Measurements from ENCODE around the gene MSGN1. TPM values are rescaled to one million over a fixed set of nuclear protein-coding genes. Genes with fewer than 3 reads are reported as not detected.

The MSGN1 gene
- total RNA-seq, 1 experiment from 2014 or later: not detected

DNA sequence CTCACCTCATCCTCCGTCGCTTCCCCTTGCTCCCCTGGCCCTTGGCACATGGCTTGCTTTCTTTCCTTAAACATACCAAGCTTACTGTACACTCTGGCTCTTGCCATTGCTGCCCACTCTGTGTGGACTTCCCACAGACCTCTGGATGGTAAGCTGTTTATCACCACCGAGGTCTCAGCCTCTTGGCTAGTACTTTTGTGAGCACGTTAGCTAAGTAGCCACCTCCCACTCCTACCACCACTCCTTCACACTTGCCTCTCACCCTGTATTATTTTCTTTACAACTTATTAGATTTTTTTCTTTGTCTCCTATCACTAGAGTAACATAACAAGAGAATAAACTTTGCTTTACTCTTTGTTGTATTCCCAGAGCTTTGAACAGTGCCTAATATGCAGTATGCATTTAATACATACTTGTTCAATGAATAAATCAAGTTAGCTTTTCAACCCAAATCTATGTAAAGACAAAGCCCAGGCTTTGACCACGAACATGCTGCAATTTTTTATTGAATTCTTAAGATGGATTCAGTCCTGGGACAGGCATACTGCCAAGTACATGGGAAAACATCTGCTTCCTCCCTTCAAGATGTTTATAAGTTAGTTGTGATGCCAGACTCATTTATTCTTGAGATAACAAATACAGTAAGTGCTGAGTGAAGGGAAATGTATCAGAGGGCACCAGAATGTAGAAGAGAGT lies 25.0 kb upstream of the MSGN1 start:
- no peak for DNase-seq
- ChIA-PET CTCF (no interaction called here), POLR2A (ENCODE audit: unreplicated experiment) (no interaction called here)

DNA sequence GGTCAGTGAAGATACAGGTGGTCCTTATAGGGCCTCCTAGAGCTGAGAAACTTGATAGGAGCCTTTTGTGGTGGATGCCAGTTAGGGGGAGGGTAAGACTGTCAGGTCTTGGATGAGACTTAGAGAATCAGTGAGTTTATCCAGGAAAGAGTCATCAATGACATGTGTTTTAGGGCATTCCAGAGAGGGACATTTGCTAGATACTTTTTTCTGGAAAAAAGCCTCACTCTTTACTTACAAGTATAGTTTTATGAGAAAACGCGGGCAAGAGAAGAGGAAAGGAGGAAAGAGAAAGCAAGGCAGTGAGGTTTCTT lies 24.5 kb upstream of the MSGN1 start:
- no peak overlapping the region for H3K27ac ChIP-seq
- H4K20me1 ChIP-seq (ENCODE audit: insufficient read depth): no peaks in the 10 kb centered on the region
- no peaks in the 10 kb centered on the region for H3F3A ChIP-seq (ENCODE audit: insufficient read depth, low read depth)
- H3K9me2 ChIP-seq (ENCODE audit: insufficient read depth): no peaks in the 10 kb centered on the region
- no peaks in the 10 kb centered on the region for H3K79me2 ChIP-seq (ENCODE audit: low read depth)
- BruUV-seq (replicated peaks): no TSS peak
- ChIA-PET POLR2A (ENCODE audit: unreplicated experiment) (no interaction called here), CTCF (no interaction called here)
- H3K4me2 ChIP-seq: no peak overlapping the region
- no peak overlapping the region for H2AFZ ChIP-seq
- intact Hi-C loops (cut with micrococcal nuclease; ENCODE audit: unreplicated experiment): no loop called here
- H3K4me1 ChIP-seq (replicated peaks; ENCODE audit: insufficient read depth): no peaks in the 10 kb centered on the region
- no peak for DNase-seq
- no peaks in the 10 kb centered on the region; the same call in 1 of the 2 replicates for H3K27me3 ChIP-seq (ENCODE audit: insufficient read depth, low read depth)
- H3K9me3 ChIP-seq (ENCODE audit: insufficient read depth, low read depth): no peaks in the 10 kb centered on the region
- no peaks in the 10 kb centered on the region for H3K36me3 ChIP-seq (ENCODE audit: low read depth)
- H3K4me3 ChIP-seq: no peak overlapping the region
- no peak for TF ChIP-seq EZH2 (IDR thresholded peaks at IDR 0.05; ENCODE audit: low read depth)
- no peak for TF ChIP-seq CTCF (conservative IDR thresholded peaks at IDR 0.05)

More for the DNA sequence above, 25.0 kb upstream of the MSGN1 start:
- H2AFZ ChIP-seq: no peak overlapping the region
- no TSS peak for BruUV-seq (replicated peaks)
- TF ChIP-seq EZH2 (IDR thresholded peaks at IDR 0.05; ENCODE audit: low read depth) (no peak), CTCF (conservative IDR thresholded peaks at IDR 0.05) (no peak)
- H3K36me3 ChIP-seq (ENCODE audit: low read depth): no peaks in the 10 kb centered on the region
- H3K27me3 ChIP-seq (ENCODE audit: insufficient read depth, low read depth): no peaks in the 10 kb centered on the region; the same call in 1 of the 2 replicates
- no peak overlapping the region for H3K27ac ChIP-seq
- no peaks in the 10 kb centered on the region for H3K4me1 ChIP-seq (replicated peaks; ENCODE audit: insufficient read depth)
- H3K9me3 ChIP-seq (ENCODE audit: insufficient read depth, low read depth): no peaks in the 10 kb centered on the region
- H3K4me2 ChIP-seq: no peak overlapping the region
- no peaks in the 10 kb centered on the region for H4K20me1 ChIP-seq (ENCODE audit: insufficient read depth)
- no peaks in the 10 kb centered on the region for H3K9me2 ChIP-seq (ENCODE audit: insufficient read depth)
- intact Hi-C loops (cut with micrococcal nuclease; ENCODE audit: unreplicated experiment): no loop called here
- H3F3A ChIP-seq (ENCODE audit: insufficient read depth, low read depth): no peaks in the 10 kb centered on the region
- no peaks in the 10 kb centered on the region for H3K79me2 ChIP-seq (ENCODE audit: low read depth)
- no peak overlapping the region for H3K4me3 ChIP-seq

DNA sequence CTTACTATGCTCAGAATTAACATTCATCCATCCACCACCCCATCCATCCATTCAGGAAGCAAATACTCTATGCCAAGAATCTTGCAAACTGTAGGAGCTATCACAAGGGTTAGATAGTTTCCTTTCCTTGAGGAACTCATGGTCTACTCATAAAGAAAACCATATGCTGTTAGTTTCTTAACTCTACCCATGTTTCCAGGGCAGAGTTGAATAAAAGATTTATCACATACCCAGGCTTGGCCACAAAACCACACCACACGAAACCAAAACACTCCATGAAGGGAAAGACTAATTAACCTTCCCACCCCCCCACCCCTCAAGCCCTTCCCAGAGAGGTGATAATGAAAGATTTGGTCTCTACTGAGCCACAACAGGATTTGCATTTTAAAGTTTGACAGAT lies 23.7 kb upstream of the MSGN1 start:
- Histone ChIP-seq H3K9me2 (ENCODE audit: insufficient read depth) (no peaks in the 10 kb centered on the region), H4K20me1 (ENCODE audit: insufficient read depth) (no peaks in the 10 kb centered on the region), H3K27ac (no peak overlapping the region), H2AFZ (no peak overlapping the region), H3K4me3 (no peak overlapping the region), H3F3A (ENCODE audit: insufficient read depth, low read depth) (no peaks in the 10 kb centered on the region), H3K27me3 (ENCODE audit: insufficient read depth, low read depth) (no peaks in the 10 kb centered on the region; the same call in 1 of the 2 replicates), H3K4me1 (replicated peaks; ENCODE audit: insufficient read depth) (no peaks in the 10 kb centered on the region), H3K79me2 (ENCODE audit: low read depth) (no peaks in the 10 kb centered on the region), H3K36me3 (ENCODE audit: low read depth) (no peaks in the 10 kb centered on the region), H3K4me2 (no peak overlapping the region), H3K9me3 (ENCODE audit: insufficient read depth, low read depth) (no peaks in the 10 kb centered on the region)
- DNase-seq: no peak
- intact Hi-C loops (cut with micrococcal nuclease; ENCODE audit: unreplicated experiment): no loop called here
- CTCF ChIA-PET: no interaction called here
- TF ChIP-seq CTCF (conservative IDR thresholded peaks at IDR 0.05) (no peak), EZH2 (IDR thresholded peaks at IDR 0.05; ENCODE audit: low read depth) (no peak)
- BruUV-seq (replicated peaks): no TSS peak
- POLR2A ChIA-PET (ENCODE audit: unreplicated experiment): no interaction called here

Data from PC-9 (cell line).